Upper lobe of left lung (tissue), 4 donors: Measurements from ENCODE around the gene CELA2B.

Source experiments
- CTCF ChIP-seq, 6 experiments: fragments of 450-650 bp in 4 of 6; fragments of 200-600 bp in 2 of 6; sonication (generic) in 2 of 6; IDR thresholded peaks; one replicate each; pipeline ENCODE4 v1.5.1; 2016 to 2019; ENCODE audit warnings: antibody characterized with exemption in 6 of 6
- EP300 ChIP-seq, 4 donors: sonication (generic); formaldehyde crosslinking; IDR thresholded peaks; one replicate each; pipeline ENCODE4 v1.5.1; 2017; ENCODE audit warnings: antibody characterized with exemption in 4 of 4, control low read depth in 2 of 4
- POLR2AphosphoS5 ChIP-seq, 2 donors: sonication (generic); formaldehyde crosslinking; IDR thresholded peaks; one replicate each; pipeline ENCODE4 v1.5.1; 2017; ENCODE audit warnings: antibody characterized with exemption in 2 of 2

GRCh38 chr1:15488371-15488770 lies 12.5 kb downstream of the CELA2B start:
- TF ChIP-seq CTCF (IDR thresholded peaks at IDR 0.05) (no peak), EP300 (IDR thresholded peaks at IDR 0.05) (no peak), POLR2AphosphoS5 (IDR thresholded peaks at IDR 0.05) (no peak)
